ENCODE measurements around the gene CLBA1. TPM values are rescaled to one million over a fixed set of nuclear protein-coding genes. Genes with fewer than 3 reads are reported as not detected.

The CLBA1 gene
- total RNA-seq, 4 donors from 2014 or later, result 16.8 to 31.6 (median 20.9) TPM

DNA sequence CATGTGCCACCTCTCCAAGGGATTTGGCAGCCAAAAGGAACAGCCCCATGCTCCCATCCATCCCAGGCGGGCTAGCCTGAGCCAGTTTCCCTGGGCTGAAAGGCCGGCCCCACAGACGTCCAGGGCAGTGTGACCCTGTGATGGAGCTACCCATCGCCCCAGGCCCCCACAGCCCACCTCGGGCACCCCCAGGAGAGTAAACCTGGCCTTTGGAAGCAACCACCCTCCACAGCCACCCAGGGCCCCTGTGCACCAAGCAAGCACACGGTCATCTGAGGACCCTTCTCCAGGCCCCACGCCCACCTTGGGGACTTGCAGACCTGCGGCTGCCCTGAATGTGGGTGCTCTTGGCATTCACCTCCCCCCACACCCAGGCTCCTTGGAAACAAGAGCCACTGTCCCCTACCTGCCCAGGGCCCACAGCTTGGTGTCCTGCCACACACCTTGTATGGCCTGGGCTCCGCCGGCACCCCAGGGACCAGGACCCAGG, 15.8 kb upstream of the CLBA1 start:
- TF ChIP-seq, protein P1, sequence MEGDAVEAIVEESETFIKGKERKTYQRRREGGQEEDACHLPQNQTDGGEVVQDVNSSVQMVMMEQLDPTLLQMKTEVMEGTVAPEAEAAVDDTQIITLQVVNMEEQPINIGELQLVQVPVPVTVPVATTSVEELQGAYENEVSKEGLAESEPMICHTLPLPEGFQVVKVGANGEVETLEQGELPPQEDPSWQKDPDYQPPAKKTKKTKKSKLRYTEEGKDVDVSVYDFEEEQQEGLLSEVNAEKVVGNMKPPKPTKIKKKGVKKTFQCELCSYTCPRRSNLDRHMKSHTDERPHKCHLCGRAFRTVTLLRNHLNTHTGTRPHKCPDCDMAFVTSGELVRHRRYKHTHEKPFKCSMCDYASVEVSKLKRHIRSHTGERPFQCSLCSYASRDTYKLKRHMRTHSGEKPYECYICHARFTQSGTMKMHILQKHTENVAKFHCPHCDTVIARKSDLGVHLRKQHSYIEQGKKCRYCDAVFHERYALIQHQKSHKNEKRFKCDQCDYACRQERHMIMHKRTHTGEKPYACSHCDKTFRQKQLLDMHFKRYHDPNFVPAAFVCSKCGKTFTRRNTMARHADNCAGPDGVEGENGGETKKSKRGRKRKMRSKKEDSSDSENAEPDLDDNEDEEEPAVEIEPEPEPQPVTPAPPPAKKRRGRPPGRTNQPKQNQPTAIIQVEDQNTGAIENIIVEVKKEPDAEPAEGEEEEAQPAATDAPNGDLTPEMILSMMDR (IDR thresholded peaks at IDR 0.05), result no peak
- WGBS, 2 donors, result 90 to 91% methylated on average over 6 to 10 of the region's 10 CpGs
- no peak for DNase-seq
- Histone ChIP-seq H3K4me1 (peaks cover 58 to 79% of the 10 kb centered on the region in 2 donors), H3K27me3 (no peaks in the 10 kb centered on the region), H3K36me3 (no peaks in the 10 kb centered on the region), H3K27ac (peak overlapping the region in 1 of 3 donors; percentile 78), H3K9me3 (no peaks in the 10 kb centered on the region), H3K4me3 (replicated peaks in 1 of 3) (no peak overlapping the region)
- intact Hi-C loops (cut with DNase I), result loop anchor here (10.0 kb wide), 1 partner anchor 145 kb away; no protein-coding TSS in a partner anchor

DNA sequence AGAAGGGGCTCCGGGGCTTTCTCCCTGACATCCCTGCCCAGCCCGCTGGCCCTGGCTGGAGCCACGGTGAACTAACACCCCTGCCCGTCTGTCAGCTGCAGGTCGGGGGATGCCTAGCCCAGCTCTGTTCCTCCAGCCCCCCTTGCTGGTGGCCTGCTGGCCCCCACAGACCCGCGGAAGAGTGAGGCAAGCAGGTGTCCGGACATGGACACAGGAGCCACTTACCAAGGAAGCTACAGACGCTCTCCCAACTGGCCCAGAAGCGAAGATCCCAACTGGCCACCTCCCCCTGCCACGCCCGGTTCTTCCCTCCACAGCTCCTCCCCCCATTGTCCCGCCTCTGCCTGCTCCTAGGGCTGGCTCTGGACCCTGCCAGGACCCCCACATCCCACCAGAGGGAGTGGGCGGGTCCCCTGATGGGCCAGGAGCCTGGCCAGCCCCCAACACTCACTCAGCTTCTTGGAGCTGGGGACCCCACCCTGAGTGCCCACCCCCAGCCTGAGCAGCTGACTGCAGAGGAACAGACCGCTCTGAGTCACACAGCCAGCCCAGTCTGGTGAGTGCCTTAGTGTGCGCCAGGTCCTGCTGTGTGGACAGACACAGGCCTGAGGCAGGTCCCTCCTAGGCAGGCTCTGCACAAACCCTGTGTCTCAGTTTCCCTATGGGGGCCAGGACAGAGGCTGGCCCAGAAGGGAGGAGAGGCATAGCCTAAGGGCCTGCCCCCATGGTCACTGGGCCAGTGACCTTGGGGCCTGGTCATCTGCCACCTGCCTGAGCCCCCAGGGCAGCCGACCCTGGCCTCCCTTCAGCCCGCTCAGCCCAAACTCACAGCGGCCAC, 15.1 kb upstream of the CLBA1 start:
- Histone ChIP-seq H3K4me1 (peaks cover 63 to 85% of the 10 kb centered on the region in 2 donors), H3K27me3 (no peaks in the 10 kb centered on the region), H3K9me3 (no peaks in the 10 kb centered on the region), H3K36me3 (no peaks in the 10 kb centered on the region), H3K27ac (peak overlapping the region in 2 of 3 donors; percentile 49 to 84), H3K4me3 (replicated peaks in 1 of 3) (no peak overlapping the region)
- WGBS, 2 donors, result 82 to 83% methylated on average over 10 to 14 of the region's 19 CpGs
- DNase-seq, result no peak
- intact Hi-C loops (cut with DNase I), result loop anchor here (10.0 kb wide), 1 partner anchor 146 kb away; no protein-coding TSS in a partner anchor
- no peak for TF ChIP-seq POLR2A (IDR thresholded peaks at IDR 0.05)

DNA sequence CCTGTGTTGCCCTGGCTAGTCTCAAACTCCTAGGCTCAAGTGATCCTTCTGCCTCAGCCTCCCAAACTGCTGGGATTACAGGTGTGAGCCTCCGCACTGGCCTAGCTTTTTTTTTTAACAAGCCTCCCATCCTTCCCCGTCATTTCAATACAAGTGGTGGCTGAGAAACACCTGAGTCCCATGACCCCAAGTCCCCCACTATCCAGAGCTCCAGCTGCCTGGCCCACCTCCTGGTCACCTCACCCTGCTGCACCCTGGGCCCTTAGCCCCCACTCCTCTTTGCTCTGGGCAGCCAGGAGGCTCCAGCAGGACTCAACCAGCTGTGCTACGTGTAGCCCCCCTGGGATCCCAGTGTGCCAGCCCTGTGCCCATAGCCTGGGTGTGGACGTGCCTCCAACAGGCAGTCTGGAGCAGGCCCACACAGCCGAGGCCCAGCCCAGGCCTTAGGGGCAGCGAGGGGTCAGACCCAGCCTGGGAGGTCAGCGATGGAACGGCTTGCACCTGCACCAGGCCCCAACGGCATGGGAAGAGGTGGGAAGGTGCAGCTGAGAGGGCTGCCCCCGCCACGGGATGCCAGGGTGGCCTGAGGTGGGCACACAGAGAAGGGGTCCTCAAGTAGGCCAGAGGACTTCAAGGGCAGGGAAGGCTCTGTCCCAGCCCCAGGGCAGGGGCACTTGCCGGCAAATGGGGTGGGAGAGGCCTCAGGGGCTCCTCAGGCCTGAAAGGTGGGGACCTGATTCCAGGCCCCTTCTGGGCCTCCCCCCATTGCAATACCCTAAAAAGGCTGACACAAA, 13.9 kb upstream of the CLBA1 start:
- Histone ChIP-seq H3K27me3 (no peaks in the 10 kb centered on the region), H3K4me1 (peaks cover 72 to 95% of the 10 kb centered on the region in 2 donors), H3K4me3 (replicated peaks in 1 of 3) (no peak overlapping the region), H3K27ac (peak overlapping the region; percentile 78 to 94 (median 84)), H3K9me3 (no peaks in the 10 kb centered on the region), H3K36me3 (no peaks in the 10 kb centered on the region)
- intact Hi-C loops (cut with DNase I), result loop anchor here (10.0 kb wide), 1 partner anchor 147 kb away; no protein-coding TSS in a partner anchor
- 93 to 97% methylated on average over 5 to 12 of the region's 12 CpGs for WGBS, 2 donors
- DNase-seq, result no peak
- TF ChIP-seq POLR2A (IDR thresholded peaks at IDR 0.05), result no peak
- TF ChIP-seq, protein P1 (IDR thresholded peaks at IDR 0.05), result no peak

DNA sequence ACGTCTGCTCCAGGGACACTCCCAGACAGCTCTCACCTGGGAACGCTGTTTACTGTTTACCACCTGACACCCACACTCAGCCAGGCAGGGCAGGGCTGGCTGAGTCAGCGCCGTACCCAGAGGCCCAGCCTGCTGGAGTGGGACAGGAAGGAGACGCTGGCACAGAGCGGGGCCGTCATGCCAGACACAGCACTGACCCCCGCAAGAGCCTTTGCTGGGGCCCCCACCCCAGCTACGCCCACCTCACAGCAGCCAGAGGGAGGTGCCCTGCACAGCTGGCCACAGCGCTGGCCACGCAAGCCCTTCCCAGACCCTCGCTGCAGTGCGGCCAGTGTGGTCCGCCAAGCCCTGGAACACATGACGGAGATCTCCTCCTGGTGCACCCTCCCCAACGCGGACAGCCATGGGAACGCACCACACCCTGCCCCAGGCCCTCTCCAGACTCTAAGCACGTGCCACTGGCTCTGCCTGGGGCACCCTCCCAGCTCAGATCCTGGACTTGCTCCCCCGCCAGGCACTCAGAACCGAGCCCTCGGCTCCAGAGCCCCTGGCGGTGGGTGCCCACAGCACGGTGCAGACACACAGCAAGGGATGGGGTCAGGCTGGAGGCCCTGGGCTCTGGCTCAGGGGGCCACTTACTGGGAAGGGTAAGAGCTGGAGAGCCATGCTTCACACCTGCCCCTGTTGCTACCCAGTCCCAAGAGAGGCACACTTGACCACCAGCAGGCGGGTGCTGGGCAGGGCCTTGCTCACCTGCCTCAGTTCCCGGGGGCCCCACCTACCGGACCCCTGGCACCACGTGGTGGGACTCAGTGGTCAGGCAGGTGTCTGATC, 13.1 kb upstream of the CLBA1 start:
- intact Hi-C loops (cut with DNase I), result loop anchor here (10.0 kb wide), 1 partner anchor 148 kb away; no protein-coding TSS in a partner anchor
- H3K4me1 ChIP-seq, result peaks cover 66 to 95% of the 10 kb centered on the region in 2 donors
- peak overlapping the region; percentile 78 to 94 (median 84) for H3K27ac ChIP-seq
- H3K27me3 ChIP-seq, result no peaks in the 10 kb centered on the region
- H3K36me3 ChIP-seq, result no peaks in the 10 kb centered on the region
- peak; percentile 83 to 88 for DNase-seq
- no peak overlapping the region for H3K4me3 ChIP-seq (replicated peaks in 1 of 3)
- 27 to 50% methylated on average over 8 to 15 of the region's 28 CpGs for WGBS, 2 donors
- peak in 1 of 2 donors; percentile 6 for TF ChIP-seq POLR2A (IDR thresholded peaks at IDR 0.05)
- TF ChIP-seq, protein P1 (IDR thresholded peaks at IDR 0.05), result peak in 1 of 6 experiments; percentile 26
- no peaks in the 10 kb centered on the region for H3K9me3 ChIP-seq

DNA sequence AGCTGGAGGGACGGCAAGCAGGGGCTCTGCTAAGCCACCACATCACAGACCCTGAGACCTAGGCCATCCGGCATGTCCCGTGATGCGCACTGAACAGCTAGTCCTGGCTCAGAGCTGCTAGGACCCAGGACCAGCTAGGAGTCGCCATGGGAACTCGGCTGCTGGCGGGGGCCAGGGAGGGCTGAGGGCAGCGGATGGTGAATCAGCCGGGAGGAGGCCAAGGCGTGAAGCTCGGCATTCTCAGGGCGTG, 12.5 kb upstream of the CLBA1 start:
- peak overlapping the region; percentile 78 to 94 (median 84) for H3K27ac ChIP-seq
- WGBS, 2 donors, result 11 to 43% methylated on average over 5 to 11 of the region's 12 CpGs

More for the DNA sequence above, 12.5 kb upstream of the CLBA1 start:
- peak; percentile 86 to 88 for DNase-seq
- Histone ChIP-seq H3K36me3 (no peaks in the 10 kb centered on the region), H3K27me3 (no peaks in the 10 kb centered on the region), H3K4me1 (peaks cover 64 to 94% of the 10 kb centered on the region in 2 donors), H3K4me3 (replicated peaks in 1 of 3) (no peak overlapping the region), H3K9me3 (no peaks in the 10 kb centered on the region)
- no peak for TF ChIP-seq POLR2A (IDR thresholded peaks at IDR 0.05)
- TF ChIP-seq, protein P1 (IDR thresholded peaks at IDR 0.05), result no peak
- intact Hi-C loops (cut with DNase I), result loop anchor here (10.0 kb wide), 1 partner anchor 148 kb away; no protein-coding TSS in a partner anchor
